Transverse colon (tissue), 4 donors: Measurements from ENCODE around the gene EDC3. TPM values are rescaled to one million over a fixed set of nuclear protein-coding genes. Genes with fewer than 3 reads are reported as not detected.

ENCODE experiments used
- DNase-seq: peaks from one replicate; pipeline ENCODE4 v3.0.0-alpha.2; 2019
- H3K27ac ChIP-seq, 4 donors: fragments of 200-600 bp; sonication (generic); 2 replicates each; pipeline ENCODE4 v1.5.1; 2016 to 2018; ENCODE audit warnings: inconsistent platforms in 4 of 4
- H3K27me3 ChIP-seq: fragments of 200-600 bp; sonication (generic); 2 replicates; pipeline ENCODE4 v1.5.1; 2017; ENCODE audit warnings: inconsistent platforms
- H3K36me3 ChIP-seq, 4 donors: fragments of 200-600 bp; sonication (generic); 2 replicates each; pipeline ENCODE4 v1.5.1; 2017 to 2019; ENCODE audit warnings: inconsistent platforms in 4 of 4
- H3K4me1 ChIP-seq, 4 donors: fragments of 200-600 bp; sonication (generic); 2 replicates each; pipeline ENCODE4 v1.5.1; 2017 to 2020; ENCODE audit warnings: inconsistent platforms in 4 of 4
- H3K4me3 ChIP-seq, 4 donors: fragments of 200-600 bp; sonication (generic); 1 replicate in 1 of 4; 2 replicates in 3 of 4; pipeline versions ENCODE4 v1.5.1 to v1.6.1; 2017 to 2019; ENCODE audit warnings: inconsistent platforms in 4 of 4
- H3K9me3 ChIP-seq, 2 donors: fragments of 200-600 bp; sonication (generic); 2 replicates each; pipeline ENCODE4 v1.5.1; 2017 to 2019; ENCODE audit warnings: inconsistent platforms in 2 of 2
- CTCF ChIP-seq, 5 experiments: fragments of 200-600 bp in 3 of 5; fragments of 450-650 bp in 2 of 5; sonication (generic) in 3 of 5; IDR thresholded peaks; 1 replicate in 2 of 5; 2 replicates in 3 of 5; pipeline ENCODE4 v1.5.1; 2016 to 2017; ENCODE audit warnings: antibody characterized with exemption in 5 of 5, inconsistent platforms in 3 of 5, mild to moderate bottlenecking in 2 of 5, moderate library complexity in 1 of 5
- EP300 ChIP-seq: sonication (generic); formaldehyde crosslinking; IDR thresholded peaks from one replicate; pipeline ENCODE4 v1.6.1; 2017; ENCODE audit warnings: antibody characterized with exemption, low read depth
- POLR2A ChIP-seq: fragments of 450-650 bp; IDR thresholded peaks from one replicate; pipeline ENCODE4 v1.6.1; 2016; ENCODE audit warnings: antibody characterized with exemption, mild to moderate bottlenecking, moderate library complexity
- POLR2AphosphoS5 ChIP-seq, 3 donors: sonication (generic); formaldehyde crosslinking; IDR thresholded peaks; one replicate each; pipeline ENCODE4 v1.6.1; 2016; ENCODE audit warnings: antibody characterized with exemption in 3 of 3
- WGBS, 2 donors: methylation state at CpG; one replicate each; pipeline ENCODE4 v1.1.5; 2018; ENCODE audit warnings: low coverage in 1 of 2; 5-methylcytosine and 5-hydroxymethylcytosine counted together
- in situ Hi-C, 4 donors: fragments of 200-750 bp; cut with MboI; loops; one replicate each; pipeline versions ENCODE4 v1.15.0 to v1.15.1; 2017; ENCODE audit warnings: low sequenced_read_pairs in 3 of 4, low pct_ligation_motif_present in 1 of 4, low pct_unique_long_range_greater_than_20kb in 1 of 4
- intact Hi-C: fragments of 100-400 bp; cut with DNase I; formaldehyde crosslinking; loops from one replicate; pipeline ENCODE4 v1.15.1; 2023; ENCODE audit warnings: low total_unique reads
- total RNA-seq, 4 donors: library from RNA; depleted of rRNA; stranded (reverse); fragments of >200 nt; gene quantifications; one replicate each; pipeline ENCODE4 v1.1.0, GENCODE V29; 2016

The EDC3 gene
- total RNA-seq, 4 donors from 2014 or later = 23.2 to 112 (median 29.4) TPM

DNA sequence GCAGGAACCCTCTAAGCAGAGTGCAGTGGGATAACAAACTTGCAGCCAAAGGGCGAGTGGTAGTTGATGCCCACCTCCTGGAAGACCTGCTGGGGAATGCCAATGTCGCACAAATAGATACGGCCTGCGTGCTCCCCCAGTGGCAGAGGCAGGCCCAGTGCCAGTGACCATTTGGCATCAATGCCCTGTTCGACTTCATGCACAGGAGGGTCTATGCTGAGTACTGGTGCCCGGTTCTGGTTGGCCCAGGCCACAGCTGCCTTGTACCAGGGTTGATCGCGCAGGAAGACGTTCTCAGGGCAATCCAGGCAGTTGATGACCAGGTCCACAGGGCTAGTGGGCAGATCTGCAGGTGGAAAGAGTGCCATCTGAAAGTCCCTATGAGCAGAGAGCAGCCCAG, 63.2 kb downstream of the EDC3 start:
- in situ Hi-C loops = loop anchor here in 3 of 4 donors (5.0 to 25.0 kb wide), 3 partner anchors 135 to 330 kb away; partner anchors contain the start of genes COX5A (in 2 of the 3) and RPP25 (in 1 of the 3)
- intact Hi-C loops = loop anchor here (10.0 kb wide), 1 partner anchor 312 kb away; no protein-coding TSS in a partner anchor
- Histone ChIP-seq H3K27me3 (no peaks in the 10 kb centered on the region), H3K9me3 (no peaks in the 10 kb centered on the region), H3K36me3 (peaks cover 0 to 41% (median 16%) of the 10 kb centered on the region in 4 donors), H3K4me3 (no peak overlapping the region), H3K27ac (no peak overlapping the region), H3K4me1 (no peaks in the 10 kb centered on the region)
- 80 to 91% methylated on average over 4 to 9 of the region's 9 CpGs for WGBS, 2 donors
- DNase-seq = no peak
- no peak for TF ChIP-seq POLR2AphosphoS5 (IDR thresholded peaks at IDR 0.05)
- no peak for TF ChIP-seq EP300
- TF ChIP-seq POLR2A = no peak
- no peak for TF ChIP-seq CTCF (IDR thresholded peaks at IDR 0.05)

DNA sequence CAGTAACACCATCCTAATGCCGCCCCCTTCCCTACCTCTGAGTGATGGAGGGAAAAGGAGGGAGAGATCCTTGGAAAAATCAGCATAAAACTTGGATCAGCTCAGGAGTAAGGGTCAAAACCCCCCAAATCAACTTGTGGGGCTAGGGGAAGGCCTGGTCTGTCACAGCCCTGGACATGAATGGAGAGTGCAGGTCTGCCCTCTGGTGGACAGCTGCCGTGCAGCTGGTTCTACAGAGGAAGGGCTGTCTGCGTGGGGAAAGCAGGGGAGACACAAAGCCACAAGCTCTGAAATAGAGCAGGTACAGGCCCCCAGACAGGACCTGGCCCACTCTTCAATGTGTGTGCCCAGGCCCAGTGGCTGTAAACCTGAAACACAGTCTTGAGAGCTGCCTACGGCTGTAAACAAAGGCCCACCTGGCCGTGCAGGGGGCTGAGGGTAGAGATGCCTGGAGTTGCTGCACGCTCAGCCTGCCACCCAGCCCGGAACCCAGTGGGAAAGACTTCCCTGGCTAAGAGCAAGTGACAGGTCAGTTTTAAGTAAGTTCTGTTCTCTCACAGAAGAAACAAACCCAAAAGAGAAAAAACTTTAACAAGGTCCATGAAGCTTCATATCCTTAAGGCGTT, 63.8 kb downstream of the EDC3 start:
- TF ChIP-seq CTCF (IDR thresholded peaks at IDR 0.05) (peak; percentile 66 to 78 (median 77)), POLR2AphosphoS5 (IDR thresholded peaks at IDR 0.05) (no peak)
- peak; percentile 66 for DNase-seq
- in situ Hi-C loops = loop anchor here in 3 of 4 donors (5.0 to 25.0 kb wide), 3 partner anchors 135 to 330 kb away; partner anchors contain the start of genes COX5A (in 2 of the 3) and RPP25 (in 1 of the 3)
- WGBS, 2 donors = 66 to 100% methylated on average over 1 to 8 of the region's 8 CpGs
- no peaks in the 10 kb centered on the region for H3K9me3 ChIP-seq
- no peak overlapping the region for H3K4me3 ChIP-seq
- no peaks in the 10 kb centered on the region for H3K27me3 ChIP-seq
- H3K36me3 ChIP-seq = peaks cover 0 to 44% (median 17%) of the 10 kb centered on the region in 4 donors
- intact Hi-C loops = loop anchor here (10.0 kb wide), 1 partner anchor 313 kb away; no protein-coding TSS in a partner anchor
- H3K27ac ChIP-seq = no peak overlapping the region
- H3K4me1 ChIP-seq = no peaks in the 10 kb centered on the region

DNA sequence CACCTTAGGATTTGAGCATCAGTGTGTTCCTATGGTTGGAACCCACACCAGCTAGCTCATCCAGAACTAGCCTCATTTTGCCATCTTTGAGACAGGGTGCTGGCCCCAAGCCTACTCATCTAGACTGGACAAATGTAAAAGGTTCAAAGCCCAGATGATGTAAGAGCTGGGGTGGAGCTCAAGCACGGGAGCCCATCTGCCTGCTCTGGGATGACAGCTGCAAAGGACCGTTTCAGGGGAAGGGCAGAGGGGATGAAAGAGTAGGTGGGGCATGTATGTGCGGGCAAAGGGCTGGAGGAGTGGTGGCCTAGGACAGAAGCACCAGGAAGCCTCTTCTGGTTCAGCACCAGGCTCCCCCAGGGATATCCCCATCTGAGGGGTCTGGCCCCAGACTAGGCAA, 64.4 kb downstream of the EDC3 start:
- TF ChIP-seq POLR2AphosphoS5 (IDR thresholded peaks at IDR 0.05) = no peak
- TF ChIP-seq CTCF (IDR thresholded peaks at IDR 0.05) = no peak
- TF ChIP-seq POLR2A = no peak
- no peak for TF ChIP-seq EP300
- Histone ChIP-seq H3K36me3 (peaks cover 0 to 46% (median 20%) of the 10 kb centered on the region in 4 donors), H3K4me3 (no peak overlapping the region), H3K27ac (no peak overlapping the region), H3K4me1 (no peaks in the 10 kb centered on the region), H3K27me3 (no peaks in the 10 kb centered on the region), H3K9me3 (no peaks in the 10 kb centered on the region)
- 48% methylated on average over 3 of the region's 3 CpGs; no CpG with 5 or more reads in 1 of the 2 donors for WGBS, 2 donors
- DNase-seq = no peak
- in situ Hi-C loops (loop anchor here in 3 of 4 donors (5.0 to 25.0 kb wide), 3 partner anchors 136 to 331 kb away; partner anchors contain the start of genes COX5A (in 2 of the 3) and RPP25 (in 1 of the 3)), intact Hi-C loops (loop anchor here (10.0 kb wide), 1 partner anchor 313 kb away; no protein-coding TSS in a partner anchor)

- H3K4me3 ChIP-seq = no peak overlapping the region
- intact Hi-C loops = loop anchor here (10.0 kb wide), 1 partner anchor 314 kb away; no protein-coding TSS in a partner anchor
- TF ChIP-seq EP300 (no peak), POLR2AphosphoS5 (IDR thresholded peaks at IDR 0.05) (no peak), POLR2A (no peak), CTCF (IDR thresholded peaks at IDR 0.05) (no peak)
- no peaks in the 10 kb centered on the region for H3K27me3 ChIP-seq
- H3K27ac ChIP-seq = no peak overlapping the region
- no peaks in the 10 kb centered on the region for H3K4me1 ChIP-seq
- H3K36me3 ChIP-seq = peaks cover 0 to 48% (median 20%) of the 10 kb centered on the region in 4 donors
- DNase-seq = no peak
- 73% methylated on average over 3 of the region's 3 CpGs; no CpG with 5 or more reads in 1 of the 2 donors for WGBS, 2 donors
- no peaks in the 10 kb centered on the region for H3K9me3 ChIP-seq
- in situ Hi-C loops = loop anchor here in 3 of 4 donors (5.0 to 25.0 kb wide), 3 partner anchors 136 to 331 kb away; partner anchors contain the start of genes COX5A (in 2 of the 3) and RPP25 (in 1 of the 3)
These were observed 64.8 kb downstream of the EDC3 start for GRCh38 chr15:74631087-74631385.
